Keratinocyte (primary cell): ENCODE measurements around the gene TWF2.

Source experiments
- CTCF ChIP-seq, 3 experiments: IDR thresholded peaks in 1 of 3; conservative IDR thresholded peaks in 1 of 3; optimal IDR thresholded peaks in 1 of 3; 2 replicates in 2 of 3; 3 replicates in 1 of 3; pipeline versions ENCODE3 to v1.5.1; 2011; ENCODE audit warnings: low read length in 3 of 3, mild to moderate bottlenecking in 3 of 3, moderate library complexity in 2 of 3, control low read depth in 1 of 3, inconsistent platforms in 1 of 3; ENCODE audit not compliant: insufficient read depth in 2 of 3; ENCODE audit errors: extremely low read depth in 1 of 3
- EZH2 ChIP-seq: IDR thresholded peaks from one replicate; pipeline ENCODE4 v1.6.1; 2012; ENCODE audit warnings: inconsistent platforms, mild to moderate bottlenecking, low read length, moderate library complexity

GRCh38 chr3:52248816-52249547 lies 10.0 kb upstream of the TWF2 start:
- TF ChIP-seq CTCF (optimal IDR thresholded peaks at IDR 0.05 in 1 of 3, IDR thresholded peaks at IDR 0.05 in 1 of 3, conservative IDR thresholded peaks at IDR 0.05 in 1 of 3; ENCODE audit: extremely low read depth in 1 of 3, insufficient read depth in 2 of 3, low read length in 3 of 3) (no peak), EZH2 (no peak)
